CD8-positive, alpha-beta memory T cell (primary cell): ENCODE results near the gene ST6GAL1. TPM values are rescaled to one million over a fixed set of nuclear protein-coding genes. Genes with fewer than 3 reads are reported as not detected.

Experiments
- CTCF ChIA-PET: fragments of 350-600 bp; sonication (Branson Sonifier 250); formaldehyde crosslinking; loops from one replicate; lab custom pipeline; 2021; ENCODE audit warnings: antibody characterized with exemption; lab: Charles Lee
- POLR2A ChIA-PET: fragments of 350-600 bp; sonication (Branson Sonifier 250); formaldehyde crosslinking; loops from one replicate; lab custom pipeline; 2021; ENCODE audit warnings: antibody characterized with exemption; lab: Charles Lee
- DNase-seq, 5 donors: peaks; one replicate each; pipeline versions ENCODE4 v3.0.0 to v3.0.0-alpha.2; 2020 to 2022; ENCODE audit warnings: mixed read lengths in 1 of 5
- H3K27ac ChIP-seq: one replicate; pipeline ENCODE4 v1.7.0; 2013; ENCODE audit warnings: low read depth, mild to moderate bottlenecking, low read length, moderate library complexity
- H3K27me3 ChIP-seq: 2 replicates; pipeline ENCODE4 v1.7.0; 2013; ENCODE audit warnings: low read length, mild to moderate bottlenecking; ENCODE audit not compliant: insufficient read depth, poor library complexity, severe bottlenecking
- H3K36me3 ChIP-seq: 2 replicates; pipeline ENCODE4 v1.7.0; 2013; ENCODE audit warnings: mild to moderate bottlenecking, low read length, moderate library complexity; ENCODE audit not compliant: insufficient read depth
- H3K4me1 ChIP-seq: 2 replicates; pipeline ENCODE4 v1.7.0; 2013; ENCODE audit warnings: mild to moderate bottlenecking, low read length, moderate library complexity; ENCODE audit not compliant: insufficient read depth
- H3K4me3 ChIP-seq: 2 replicates; pipeline ENCODE4 v1.7.0; 2013; ENCODE audit warnings: mild to moderate bottlenecking, low read length
- H3K9me3 ChIP-seq: 2 replicates; pipeline ENCODE4 v1.7.0; 2013; ENCODE audit warnings: mild to moderate bottlenecking, low read length
- H3K27ac Mint-ChIP-seq, 8 donors: one replicate each; pipeline ENCODE4 v1.8.0; 2020 to 2021; ENCODE audit warnings: mixed read lengths in 8 of 8, mild to moderate bottlenecking in 6 of 8, inconsistent platforms in 3 of 8, moderate library complexity in 3 of 8
- H3K27me3 Mint-ChIP-seq, 2 donors: one replicate each; pipeline ENCODE4 v1.8.0; 2020 to 2021; ENCODE audit warnings: mixed read lengths in 2 of 2, mild to moderate bottlenecking in 1 of 2, moderate library complexity in 1 of 2
- H3K36me3 Mint-ChIP-seq, 3 donors: one replicate each; pipeline ENCODE4 v1.8.0; 2020 to 2021; ENCODE audit warnings: mixed read lengths in 3 of 3, inconsistent platforms in 1 of 3, mild to moderate bottlenecking in 1 of 3
- H3K4me1 Mint-ChIP-seq, 3 donors: one replicate each; pipeline ENCODE4 v1.8.0; 2020 to 2021; ENCODE audit warnings: mixed read lengths in 3 of 3, inconsistent platforms in 1 of 3, mild to moderate bottlenecking in 1 of 3
- H3K4me3 Mint-ChIP-seq, 7 donors: one replicate each; pipeline ENCODE4 v1.8.0; 2020 to 2021; ENCODE audit warnings: mixed read lengths in 7 of 7, mild to moderate bottlenecking in 6 of 7, moderate library complexity in 4 of 7, inconsistent platforms in 2 of 7
- H3K9me3 Mint-ChIP-seq, 5 donors: one replicate each; pipeline ENCODE4 v1.8.0; 2020 to 2022; ENCODE audit warnings: mixed read lengths in 5 of 5, mild to moderate bottlenecking in 3 of 5, moderate library complexity in 2 of 5, inconsistent platforms in 1 of 5
- polyA plus RNA-seq: library from polyadenylated mRNA; unstranded; fragments of 300-500 nt; fragmentation: Illumina TruSeq; gene quantifications from one replicate; pipeline ENCODE4 v1.2.3, GENCODE V29; 2021
- total RNA-seq, 2 experiments: library from RNA; stranded (reverse); gene quantifications; one replicate each; pipeline ENCODE4 v1.2.3, GENCODE V29; 2021

Gene ST6GAL1
- total and polyA plus RNA-seq, 3 experiments from 2014 or later, result 96.8 to 139 (median 108) TPM

- no peak overlapping the region for H3K27ac ChIP-seq
- POLR2A ChIA-PET, result no interaction called here
Measured at GRCh38 chr3:186997061-186997460, 66.7 kb downstream of the ST6GAL1 start.

GRCh38 chr3:186997473-186997939 lies 67.2 kb downstream of the ST6GAL1 start:
- DNase-seq, result no peak
- Mint-ChIP-seq H3K36me3 (peaks cover 0 to 50% (median 17%) of the 10 kb centered on the region in 3 donors), H3K27ac (peak overlapping the region in 3 of 8 donors; percentile 21 to 60 (median 35)), H3K4me3 (no peak overlapping the region), H3K4me1 (peaks cover 52 to 83% (median 81%) of the 10 kb centered on the region in 3 donors), H3K9me3 (no peaks in the 10 kb centered on the region), H3K27me3 (no peaks in the 10 kb centered on the region)
- CTCF ChIA-PET, result interaction anchor here (1.5 to 1.9 kb wide), 2 partner anchors 29 to 148 kb away, joined by 4 to 5 read pairs; no protein-coding TSS in a partner anchor
- Histone ChIP-seq H3K4me3 (no peak overlapping the region), H3K9me3 (no peaks in the 10 kb centered on the region), H3K36me3 (peaks cover 6% of the 10 kb centered on the region), H3K27me3 (no peaks in the 10 kb centered on the region), H3K4me1 (peaks cover 10% of the 10 kb centered on the region), H3K27ac (no peak overlapping the region)
- POLR2A ChIA-PET, result no interaction called here

More at GRCh38 chr3:186997061-186997460, 66.7 kb downstream of the ST6GAL1 start:
- Mint-ChIP-seq H3K27me3 (no peaks in the 10 kb centered on the region), H3K36me3 (peaks cover 0 to 47% (median 14%) of the 10 kb centered on the region in 3 donors), H3K4me1 (peaks cover 49 to 81% (median 78%) of the 10 kb centered on the region in 3 donors), H3K27ac (peak overlapping the region in 7 of 8 donors; percentile 2 to 66 (median 33)), H3K9me3 (no peaks in the 10 kb centered on the region), H3K4me3 (peak overlapping the region in 1 of 7 donors; percentile 36)
- Histone ChIP-seq H3K9me3 (no peaks in the 10 kb centered on the region), H3K4me1 (peaks cover 10% of the 10 kb centered on the region), H3K4me3 (no peak overlapping the region), H3K27me3 (no peaks in the 10 kb centered on the region), H3K36me3 (peaks cover 6% of the 10 kb centered on the region)
- no peak for DNase-seq
- CTCF ChIA-PET, result no interaction called here

- POLR2A ChIA-PET, result no interaction called here
- Mint-ChIP-seq H3K27me3 (no peaks in the 10 kb centered on the region), H3K4me1 (peaks cover 59 to 87% (median 83%) of the 10 kb centered on the region in 3 donors), H3K27ac (peak overlapping the region in 3 of 8 donors; percentile 3 to 81 (median 58)), H3K36me3 (peaks cover 5 to 50% (median 14%) of the 10 kb centered on the region in 3 donors), H3K4me3 (no peak overlapping the region), H3K9me3 (no peaks in the 10 kb centered on the region)
- H3K27me3 ChIP-seq, result no peaks in the 10 kb centered on the region
- H3K27ac ChIP-seq, result no peak overlapping the region
- CTCF ChIA-PET, result interaction anchor here (1.2 to 1.9 kb wide), 3 partner anchors 15 to 150 kb away, joined by 3 to 5 read pairs (median 4); no protein-coding TSS in a partner anchor
- no peak overlapping the region for H3K4me3 ChIP-seq
- H3K9me3 ChIP-seq, result no peaks in the 10 kb centered on the region
- H3K36me3 ChIP-seq, result peaks cover 6% of the 10 kb centered on the region
- H3K4me1 ChIP-seq, result peaks cover 10% of the 10 kb centered on the region
- no peak for DNase-seq
Measured at GRCh38 chr3:186998937-186999368, 68.6 kb downstream of the ST6GAL1 start.

- Mint-ChIP-seq H3K36me3 (peaks cover 15 to 58% (median 19%) of the 10 kb centered on the region in 3 donors), H3K27ac (peak overlapping the region in 7 of 8 donors; percentile 17 to 89 (median 85)), H3K9me3 (no peaks in the 10 kb centered on the region), H3K4me3 (peak overlapping the region in 5 of 7 donors; percentile 2 to 68 (median 32)), H3K4me1 (peaks cover 66 to 90% (median 90%) of the 10 kb centered on the region in 3 donors), H3K27me3 (no peaks in the 10 kb centered on the region)
- CTCF ChIA-PET, result interaction anchor here (1.1 kb wide), 1 partner anchor 151 kb away, joined by 3 read pairs; no protein-coding TSS in a partner anchor
- H3K36me3 ChIP-seq, result peaks cover 6% of the 10 kb centered on the region
- H3K4me3 ChIP-seq, result no peak overlapping the region
- no peaks in the 10 kb centered on the region for H3K27me3 ChIP-seq
- H3K9me3 ChIP-seq, result no peaks in the 10 kb centered on the region
- no peak for DNase-seq
- H3K4me1 ChIP-seq, result peaks cover 15% of the 10 kb centered on the region
- POLR2A ChIA-PET, result no interaction called here
- H3K27ac ChIP-seq, result no peak overlapping the region
Measured at GRCh38 chr3:187000711-187001151, 70.4 kb downstream of the ST6GAL1 start.

- Mint-ChIP-seq H3K27ac (peak overlapping the region in 3 of 8 donors; percentile 32 to 75 (median 66)), H3K36me3 (peaks cover 27 to 56% (median 28%) of the 10 kb centered on the region in 3 donors), H3K4me3 (no peak overlapping the region), H3K27me3 (no peaks in the 10 kb centered on the region), H3K4me1 (peaks cover 71 to 92% (median 90%) of the 10 kb centered on the region in 3 donors), H3K9me3 (peaks cover 0 to 4% (median 0%) of the 10 kb centered on the region in 5 donors)
- DNase-seq, result no peak
- ChIA-PET CTCF (no interaction called here), POLR2A (no interaction called here)
- no peaks in the 10 kb centered on the region for H3K27me3 ChIP-seq
- H3K4me1 ChIP-seq, result peaks cover 36% of the 10 kb centered on the region
- no peak overlapping the region for H3K27ac ChIP-seq
- peaks cover 6% of the 10 kb centered on the region for H3K36me3 ChIP-seq
- no peaks in the 10 kb centered on the region for H3K9me3 ChIP-seq
- no peak overlapping the region for H3K4me3 ChIP-seq
Measured at GRCh38 chr3:187002915-187003314, 72.6 kb downstream of the ST6GAL1 start.

GRCh38 chr3:187005827-187006481 lies 75.6 kb downstream of the ST6GAL1 start:
- Histone ChIP-seq H3K4me1 (peaks cover 33% of the 10 kb centered on the region), H3K27ac (no peak overlapping the region), H3K4me3 (no peak overlapping the region), H3K36me3 (peaks cover 1% of the 10 kb centered on the region), H3K9me3 (no peaks in the 10 kb centered on the region), H3K27me3 (no peaks in the 10 kb centered on the region)
- H3K4me3 Mint-ChIP-seq, result peak overlapping the region in 6 of 7 donors; percentile 15 to 58 (median 33)
- no peak for DNase-seq
- peak overlapping the region; percentile 60 to 90 (median 74) for H3K27ac Mint-ChIP-seq
- ChIA-PET POLR2A (interaction anchor here (1.0 kb wide), 1 partner anchor 156 kb away, joined by 3 read pairs; no protein-coding TSS in a partner anchor), CTCF (interaction anchor here (1.5 kb wide), 1 partner anchor 61 kb away, joined by 3 read pairs; no protein-coding TSS in a partner anchor)
- peaks cover 20 to 56% (median 37%) of the 10 kb centered on the region in 3 donors for H3K36me3 Mint-ChIP-seq
- no peaks in the 10 kb centered on the region for H3K27me3 Mint-ChIP-seq
- H3K4me1 Mint-ChIP-seq, result peaks cover 69 to 85% (median 77%) of the 10 kb centered on the region in 3 donors
- peaks cover 0 to 4% (median 0%) of the 10 kb centered on the region in 5 donors for H3K9me3 Mint-ChIP-seq

- Histone ChIP-seq H3K36me3 (no peaks in the 10 kb centered on the region), H3K4me1 (peaks cover 40% of the 10 kb centered on the region), H3K27ac (no peak overlapping the region), H3K9me3 (no peaks in the 10 kb centered on the region), H3K4me3 (no peak overlapping the region), H3K27me3 (no peaks in the 10 kb centered on the region)
- H3K36me3 Mint-ChIP-seq, result peaks cover 20 to 56% (median 37%) of the 10 kb centered on the region in 3 donors
- POLR2A ChIA-PET, result interaction anchor here (1.0 kb wide), 1 partner anchor 157 kb away, joined by 3 read pairs; no protein-coding TSS in a partner anchor
- H3K27me3 Mint-ChIP-seq, result no peaks in the 10 kb centered on the region
- CTCF ChIA-PET, result interaction anchor here (0.9 to 1.4 kb wide), 2 partner anchors 20 to 157 kb away, joined by 3 to 4 read pairs; no protein-coding TSS in a partner anchor
- DNase-seq, result no peak
- H3K27ac Mint-ChIP-seq, result peak overlapping the region in 7 of 8 donors; percentile 21 to 85 (median 71)
- H3K4me1 Mint-ChIP-seq, result peaks cover 69 to 85% (median 77%) of the 10 kb centered on the region in 3 donors
- peaks cover 0 to 4% (median 0%) of the 10 kb centered on the region in 5 donors for H3K9me3 Mint-ChIP-seq
- peak overlapping the region in 5 of 7 donors; percentile 2 to 58 (median 22) for H3K4me3 Mint-ChIP-seq
Measured at GRCh38 chr3:187006864-187007630, 76.7 kb downstream of the ST6GAL1 start.
